GM19372 (cell line): ENCODE results near the gene HEATR5B.
"Not testable (repeated sequence)": the region's sequence is repeated elsewhere in the genome, so short reads cannot be mapped to it uniquely, and the experiment has no call there.

Experiments
- ATAC-seq: cut with Tn5 transposase; IDR thresholded peaks from one replicate; pipeline ENCODE4 v1.9.1; 2021; ENCODE audit warnings: mild to moderate bottlenecking, low read depth, moderate library complexity; ENCODE audit not compliant: unreplicated experiment

Gene HEATR5B

GRCh38 chr2:37068686-37069085 is 15.5 kb downstream of the HEATR5B start:
- no peak for ATAC-seq

GRCh38 chr2:37061776-37062175 is 22.4 kb downstream of the HEATR5B start:
- no peak for ATAC-seq

GRCh38 chr2:37061013-37061711 is 23.0 kb downstream of the HEATR5B start:
- ATAC-seq = no peak

GRCh38 chr2:37060446-37060845 is 23.7 kb downstream of the HEATR5B start:
- ATAC-seq = no peak

- ATAC-seq = no peak
Measured at GRCh38 chr2:37059841-37060240, 24.3 kb downstream of the HEATR5B start.

- ATAC-seq = no peak
Measured at GRCh38 chr2:37052600-37053332, 31.4 kb downstream of the HEATR5B start.

GRCh38 chr2:37039580-37039979 is 44.6 kb downstream of the HEATR5B start:
- no peak for ATAC-seq

- no peak for ATAC-seq
Measured at GRCh38 chr2:37037771-37038170, 46.4 kb downstream of the HEATR5B start.

- ATAC-seq = no peak
Measured at GRCh38 chr2:37029758-37030157, 54.4 kb downstream of the HEATR5B start.

- no peak for ATAC-seq
Measured at GRCh38 chr2:37026050-37026449, 58.1 kb downstream of the HEATR5B start.

GRCh38 chr2:37020887-37021796 is 63.0 kb downstream of the HEATR5B start:
- ATAC-seq = no peak

GRCh38 chr2:37020212-37020886 is 63.8 kb downstream of the HEATR5B start:
- no peak for ATAC-seq

- ATAC-seq = peak; percentile 19
Measured at GRCh38 chr2:37013315-37013641, 70.9 kb downstream of the HEATR5B start.

- ATAC-seq = no peak
Measured at GRCh38 chr2:37011130-37011529, 73.0 kb downstream of the HEATR5B start.

- ATAC-seq = peak; percentile 99
Measured at GRCh38 chr2:37005118-37005868, 78.9 kb downstream of the HEATR5B start.

GRCh38 chr2:37000988-37001556 is 83.1 kb downstream of the HEATR5B start:
- ATAC-seq = no peak

- ATAC-seq = no peak
Measured at GRCh38 chr2:37000318-37000717, 83.9 kb downstream of the HEATR5B start.

- ATAC-seq = not testable (repeated sequence)
Measured at GRCh38 chr2:36999416-36999815, 84.8 kb downstream of the HEATR5B start.

GRCh38 chr2:36993841-36994620 is 90.1 kb downstream of the HEATR5B start:
- ATAC-seq = no peak
